Thyroid gland (tissue), 4 donors: Measurements from ENCODE around the gene IFNGR2.

ENCODE experiments used
- POLR2A ChIP-seq, 2 donors: fragments of 450-650 bp; IDR thresholded peaks; one replicate each; pipeline ENCODE4 v1.6.1; 2017; ENCODE audit warnings: antibody characterized with exemption in 2 of 2, mild to moderate bottlenecking in 2 of 2, moderate library complexity in 1 of 2
- TF ChIP-seq, protein P1 (sequence below), 6 experiments: fragments of 200-600 bp in 3 of 6; fragments of 450-650 bp in 3 of 6; sonication (generic) in 3 of 6; IDR thresholded peaks; one replicate each; pipeline ENCODE4 v1.5.1; 2016 to 2019; ENCODE audit warnings: antibody characterized with exemption in 6 of 6, mild to moderate bottlenecking in 2 of 6, inconsistent platforms in 1 of 6, moderate library complexity in 1 of 6

DNA sequence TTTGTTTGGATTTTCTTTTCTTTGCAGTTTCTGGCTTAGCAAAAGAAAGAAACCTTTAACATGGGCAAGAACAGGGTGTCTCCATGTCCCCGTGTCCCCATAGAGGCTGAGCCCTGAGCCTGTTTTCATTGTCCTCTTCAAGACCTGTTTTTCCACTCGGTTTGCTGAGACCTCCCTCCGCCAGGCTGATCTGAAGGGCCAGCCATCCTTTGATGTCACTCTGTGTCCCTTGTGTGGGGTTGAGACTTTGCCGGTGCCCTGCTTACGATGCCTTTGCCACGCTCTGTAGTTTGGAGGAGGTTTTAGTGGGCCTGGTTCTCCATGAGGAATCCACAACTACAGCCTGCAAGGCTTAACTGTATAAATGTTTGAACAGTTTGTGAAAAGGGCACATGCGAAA, 23.8 kb downstream of the IFNGR2 start:
- TF ChIP-seq, protein P1, sequence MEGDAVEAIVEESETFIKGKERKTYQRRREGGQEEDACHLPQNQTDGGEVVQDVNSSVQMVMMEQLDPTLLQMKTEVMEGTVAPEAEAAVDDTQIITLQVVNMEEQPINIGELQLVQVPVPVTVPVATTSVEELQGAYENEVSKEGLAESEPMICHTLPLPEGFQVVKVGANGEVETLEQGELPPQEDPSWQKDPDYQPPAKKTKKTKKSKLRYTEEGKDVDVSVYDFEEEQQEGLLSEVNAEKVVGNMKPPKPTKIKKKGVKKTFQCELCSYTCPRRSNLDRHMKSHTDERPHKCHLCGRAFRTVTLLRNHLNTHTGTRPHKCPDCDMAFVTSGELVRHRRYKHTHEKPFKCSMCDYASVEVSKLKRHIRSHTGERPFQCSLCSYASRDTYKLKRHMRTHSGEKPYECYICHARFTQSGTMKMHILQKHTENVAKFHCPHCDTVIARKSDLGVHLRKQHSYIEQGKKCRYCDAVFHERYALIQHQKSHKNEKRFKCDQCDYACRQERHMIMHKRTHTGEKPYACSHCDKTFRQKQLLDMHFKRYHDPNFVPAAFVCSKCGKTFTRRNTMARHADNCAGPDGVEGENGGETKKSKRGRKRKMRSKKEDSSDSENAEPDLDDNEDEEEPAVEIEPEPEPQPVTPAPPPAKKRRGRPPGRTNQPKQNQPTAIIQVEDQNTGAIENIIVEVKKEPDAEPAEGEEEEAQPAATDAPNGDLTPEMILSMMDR (IDR thresholded peaks at IDR 0.05), result no peak
- peak in 1 of 2 donors; percentile 37 for TF ChIP-seq POLR2A (IDR thresholded peaks at IDR 0.05)
